B cell (primary cell): ENCODE data around the gene SPDYE1. TPM values are rescaled to one million over a fixed set of nuclear protein-coding genes. Genes with fewer than 3 reads are reported as not detected.
A peak's percentile ranks its signal among the peaks of the same experiment; 100 is the strongest.

Experiments used
- ATAC-seq: fragments of 200-7000 bp; cut with Tn5 transposase; one replicate; pipeline ENCODE4 v1.10.0; 2021; ENCODE audit warnings: low read depth, mild to moderate bottlenecking, moderate number of reproducible peaks, moderate library complexity
- CTCF ChIA-PET: fragments of 350-600 bp; sonication (Branson Sonifier 250); formaldehyde crosslinking; loops from one replicate; lab custom pipeline; 2021; ENCODE audit warnings: antibody characterized with exemption, inconsistent platforms; lab: Charles Lee
- POLR2A ChIA-PET: fragments of 350-600 bp; sonication (Branson Sonifier 250); formaldehyde crosslinking; loops from one replicate; lab custom pipeline; 2021; ENCODE audit warnings: antibody characterized with exemption; lab: Charles Lee
- DNase-seq: peaks from one replicate; pipeline ENCODE4 v3.0.0; 2013
- H2AFZ ChIP-seq: 2 replicates; pipeline ENCODE4 v1.6.1; 2012; ENCODE audit warnings: mild to moderate bottlenecking, low read depth, low read length; ENCODE audit not compliant: insufficient read depth, poor library complexity, severe bottlenecking
- H3K27ac ChIP-seq, 2 donors: 1 replicate in 1 of 2; 2 replicates in 1 of 2; pipeline ENCODE4 v1.5.1; 2012 to 2013; ENCODE audit warnings: low read length in 2 of 2, mild to moderate bottlenecking in 2 of 2, moderate library complexity in 1 of 2
- H3K27me3 ChIP-seq, 4 experiments: fragments of 200-600 bp in 1 of 4; sonication (generic) in 1 of 4; replicated peaks in 1 of 4; 1 replicate in 2 of 4; 2 replicates in 2 of 4; pipeline versions ENCODE4 v1.6.1 to v1.7.0; 2013 to 2016; ENCODE audit warnings: low read length in 3 of 4, mild to moderate bottlenecking in 2 of 4, mixed read lengths in 1 of 4, moderate library complexity in 1 of 4; ENCODE audit not compliant: insufficient read depth in 4 of 4, control insufficient read depth in 3 of 4; ENCODE audit errors: control extremely low read depth in 1 of 4
- H3K36me3 ChIP-seq, 2 experiments: replicated peaks in 1 of 2; 1 replicate in 1 of 2; 2 replicates in 1 of 2; pipeline versions ENCODE4 v1.6.1 to v1.7.1; 2013; ENCODE audit warnings: low read length in 1 of 2; ENCODE audit not compliant: insufficient read depth in 2 of 2, control insufficient read depth in 1 of 2; ENCODE audit errors: control extremely low read depth in 1 of 2, extremely low read depth in 1 of 2
- H3K4me1 ChIP-seq, 2 donors: fragments of 200-600 bp in 1 of 2; sonication (generic) in 1 of 2; 1 replicate in 1 of 2; 2 replicates in 1 of 2; pipeline versions ENCODE4 v1.5.1 to v1.6.1; 2013 to 2017; ENCODE audit warnings: low read length in 2 of 2; ENCODE audit not compliant: control insufficient read depth in 2 of 2, insufficient read depth in 2 of 2
- H3K4me2 ChIP-seq: replicated peaks from 2 replicates; pipeline ENCODE3; 2012; ENCODE audit warnings: mild to moderate bottlenecking, low read depth, low read length; ENCODE audit not compliant: poor library complexity, severe bottlenecking
- H3K4me3 ChIP-seq, 5 experiments: fragments of 200-600 bp in 1 of 5; sonication (generic) in 1 of 5; 1 replicate in 3 of 5; 2 replicates in 2 of 5; pipeline versions ENCODE4 v1.5.1 to v1.7.0; 2011 to 2016; ENCODE audit warnings: low read length in 4 of 5, mild to moderate bottlenecking in 4 of 5, low read depth in 2 of 5, control low read depth in 1 of 5, moderate library complexity in 1 of 5; ENCODE audit not compliant: insufficient read depth in 1 of 5; ENCODE audit errors: control extremely low read depth in 1 of 5, extremely low read depth in 1 of 5
- H3K79me2 ChIP-seq: fragments of 200-600 bp; sonication (generic); one replicate; pipeline ENCODE4 v1.6.0; 2016; ENCODE audit warnings: low read length; ENCODE audit not compliant: control insufficient read depth, insufficient read depth
- H3K9ac ChIP-seq: fragments of 200-600 bp; sonication (generic); 2 replicates; pipeline ENCODE4 v1.6.1; 2017; ENCODE audit warnings: mild to moderate bottlenecking, low read length, moderate library complexity
- H3K9me3 ChIP-seq, 3 donors: one replicate each; pipeline versions ENCODE4 v1.6.1 to v1.7.1; 2013; ENCODE audit warnings: low read length in 2 of 3; ENCODE audit not compliant: control insufficient read depth in 2 of 3, insufficient read depth in 1 of 3; ENCODE audit errors: control extremely low read depth in 1 of 3
- H4K20me1 ChIP-seq: 2 replicates; pipeline ENCODE4 v1.6.0; 2012; ENCODE audit warnings: mild to moderate bottlenecking, low read length; ENCODE audit not compliant: insufficient read depth, control insufficient read depth, poor library complexity, severe bottlenecking
- H3K27ac Mint-ChIP-seq: one replicate; pipeline ENCODE4 v1.8.0; 2021; ENCODE audit warnings: mixed read lengths
- H3K27me3 Mint-ChIP-seq: one replicate; pipeline ENCODE4 v1.8.0; 2021; ENCODE audit warnings: mixed read lengths
- H3K4me1 Mint-ChIP-seq: one replicate; pipeline ENCODE4 v1.8.0; 2021; ENCODE audit warnings: mixed read lengths
- H3K4me3 Mint-ChIP-seq: one replicate; pipeline ENCODE4 v1.8.0; 2021; ENCODE audit warnings: mixed read lengths
- H3K9me3 Mint-ChIP-seq: one replicate; pipeline ENCODE4 v1.8.0; 2022; ENCODE audit warnings: mixed read lengths; ENCODE audit not compliant: insufficient read depth
- EZH2 ChIP-seq: IDR thresholded peaks from 2 replicates; pipeline ENCODE4 v1.6.1; 2012; ENCODE audit warnings: borderline replicate concordance, low read depth, mild to moderate bottlenecking, moderate library complexity, low read length; ENCODE audit not compliant: insufficient read depth, poor library complexity, severe bottlenecking
- WGBS: methylation state at CpG from one replicate; pipeline ENCODE4 v1.1.5; 2013; ENCODE audit warnings: missing lambda C conversion rate; ENCODE audit not compliant: insufficient coverage; 5-methylcytosine and 5-hydroxymethylcytosine counted together
- intact Hi-C: fragments of 100-400 bp; cut with micrococcal nuclease; formaldehyde crosslinking; loops from one replicate; pipeline ENCODE4 v1.10.0; 2022
- polyA plus RNA-seq: library from polyadenylated mRNA; depleted of rRNA; stranded (reverse); fragments of >200 nt; gene quantifications from 2 replicates; pipeline ENCODE4 v1.2.3, GENCODE V29; 2012
- total RNA-seq, 2 donors: library from RNA; stranded (reverse); fragments of 120-200 nt in 1 of 2; gene quantifications; 1 replicate in 1 of 2; 2 replicates in 1 of 2; pipeline versions ENCODE4 v1.2.3 to v1.2.4, GENCODE V29; 2013 to 2022
- TF ChIP-seq, protein P1 (sequence below): fragments of 200-600 bp; IDR thresholded peaks from one replicate; pipeline ENCODE4 v1.8.0; 2022; ENCODE audit warnings: antibody characterized with exemption, mild to moderate bottlenecking

The SPDYE1 gene
- total and polyA plus RNA-seq, 2 donors (not counting 1 experiment from before 2014, with no cell fraction given), result 0.10 TPM; not detected in 1

GRCh38 chr7:44057181-44057848 is 59.6 kb downstream of the SPDYE1 start:
- H3K9me3 ChIP-seq, result peaks cover 0 to 4% (median 0%) of the 10 kb centered on the region in 3 donors
- H3K9ac ChIP-seq, result no peak overlapping the region
- peaks cover 19% of the 10 kb centered on the region for H4K20me1 ChIP-seq
- H3K79me2 ChIP-seq, result peaks cover 80% of the 10 kb centered on the region
- intact Hi-C loops, result no loop called here
- Mint-ChIP-seq H3K27me3 (no peaks in the 10 kb centered on the region), H3K9me3 (no peaks in the 10 kb centered on the region), H3K4me1 (peaks cover 78% of the 10 kb centered on the region), H3K4me3 (peak overlapping the region; percentile 56), H3K27ac (peak overlapping the region; percentile 100)
- no peak overlapping the region for H3K4me3 ChIP-seq
- WGBS, result 93% methylated on average over 11 of the region's 11 CpGs
- TF ChIP-seq, protein P1, sequence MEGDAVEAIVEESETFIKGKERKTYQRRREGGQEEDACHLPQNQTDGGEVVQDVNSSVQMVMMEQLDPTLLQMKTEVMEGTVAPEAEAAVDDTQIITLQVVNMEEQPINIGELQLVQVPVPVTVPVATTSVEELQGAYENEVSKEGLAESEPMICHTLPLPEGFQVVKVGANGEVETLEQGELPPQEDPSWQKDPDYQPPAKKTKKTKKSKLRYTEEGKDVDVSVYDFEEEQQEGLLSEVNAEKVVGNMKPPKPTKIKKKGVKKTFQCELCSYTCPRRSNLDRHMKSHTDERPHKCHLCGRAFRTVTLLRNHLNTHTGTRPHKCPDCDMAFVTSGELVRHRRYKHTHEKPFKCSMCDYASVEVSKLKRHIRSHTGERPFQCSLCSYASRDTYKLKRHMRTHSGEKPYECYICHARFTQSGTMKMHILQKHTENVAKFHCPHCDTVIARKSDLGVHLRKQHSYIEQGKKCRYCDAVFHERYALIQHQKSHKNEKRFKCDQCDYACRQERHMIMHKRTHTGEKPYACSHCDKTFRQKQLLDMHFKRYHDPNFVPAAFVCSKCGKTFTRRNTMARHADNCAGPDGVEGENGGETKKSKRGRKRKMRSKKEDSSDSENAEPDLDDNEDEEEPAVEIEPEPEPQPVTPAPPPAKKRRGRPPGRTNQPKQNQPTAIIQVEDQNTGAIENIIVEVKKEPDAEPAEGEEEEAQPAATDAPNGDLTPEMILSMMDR, result no peak
- TF ChIP-seq EZH2, result no peak
- peak overlapping the region; percentile 64 for H3K4me2 ChIP-seq
- no peak for ATAC-seq
- H3K4me1 ChIP-seq, result peaks cover 73 to 83% of the 10 kb centered on the region in 2 donors
- H2AFZ ChIP-seq, result no peak overlapping the region
- ChIA-PET POLR2A (no interaction called here), CTCF (interaction anchor here (2.1 to 3.0 kb wide), 2 partner anchors 10 to 15 kb away, joined by 5 to 17 read pairs; no protein-coding TSS in a partner anchor)
- H3K36me3 ChIP-seq, result peaks cover 0 to 90% of the 10 kb centered on the region in 2 experiments
- no peaks in the 10 kb centered on the region for H3K27me3 ChIP-seq
- peak overlapping the region; percentile 93 to 99 for H3K27ac ChIP-seq
- no peak for DNase-seq
